GM15510 (cell line): ENCODE results near the gene ATG10.

Experiments used
- POLR2A ChIP-seq: IDR thresholded peaks from 3 replicates; pipeline ENCODE4 v1.6.1; 2011; ENCODE audit warnings: borderline replicate concordance; ENCODE audit not compliant: insufficient read length; ENCODE audit errors: extremely low read depth

ATG10 gene

GRCh38 chr5:82031220-82032119, 59.6 kb downstream of the ATG10 start:
- TF ChIP-seq POLR2A: no peak

- no peak for TF ChIP-seq POLR2A
These were observed 72.2 kb downstream of the ATG10 start for GRCh38 chr5:82044010-82044409.

GRCh38 chr5:82045554-82046275, 73.9 kb downstream of the ATG10 start:
- TF ChIP-seq POLR2A: no peak

GRCh38 chr5:82046276-82046647, 74.4 kb downstream of the ATG10 start:
- no peak for TF ChIP-seq POLR2A

- no peak for TF ChIP-seq POLR2A
These were observed 79.1 kb downstream of the ATG10 start for GRCh38 chr5:82050955-82051354.

- TF ChIP-seq POLR2A: no peak
These were observed 82.3 kb downstream of the ATG10 start for GRCh38 chr5:82054004-82054710.

- no peak for TF ChIP-seq POLR2A
These were observed 85.2 kb downstream of the ATG10 start for GRCh38 chr5:82057051-82057450.

- TF ChIP-seq POLR2A: no peak
These were observed 86.9 kb downstream of the ATG10 start for GRCh38 chr5:82058710-82059109.

GRCh38 chr5:82066791-82067190, 95.0 kb downstream of the ATG10 start:
- TF ChIP-seq POLR2A: no peak

- TF ChIP-seq POLR2A: no peak
These were observed 96.9 kb downstream of the ATG10 start for GRCh38 chr5:82068723-82069122.

- no peak for TF ChIP-seq POLR2A
These were observed 100.3 kb downstream of the ATG10 start for GRCh38 chr5:82072138-82072537.

GRCh38 chr5:82073179-82073578, 101.4 kb downstream of the ATG10 start:
- no peak for TF ChIP-seq POLR2A

GRCh38 chr5:82074950-82075349, 103.1 kb downstream of the ATG10 start:
- TF ChIP-seq POLR2A: no peak

GRCh38 chr5:82077496-82077895, 105.7 kb downstream of the ATG10 start:
- TF ChIP-seq POLR2A: no peak

GRCh38 chr5:82091617-82092016, 119.8 kb downstream of the ATG10 start:
- TF ChIP-seq POLR2A: no peak
